OCI-LY7 (cell line): ENCODE results near the gene LPAR1.

Experiments used
- EZH2phosphoT487 ChIP-seq: fragments of 200-600 bp; sonication (generic); IDR thresholded peaks from 2 replicates; pipeline ENCODE4 v1.6.1; 2018; ENCODE audit warnings: low read depth, borderline replicate concordance, mild to moderate bottlenecking, mixed run types, antibody characterized with exemption, low read length, moderate library complexity, mixed read lengths
- TF ChIP-seq, protein P1 (sequence below): fragments of 200-600 bp; sonication (generic); conservative IDR thresholded peaks from 2 replicates; pipeline ENCODE4 v1.5.1; 2014; ENCODE audit warnings: mild to moderate bottlenecking, antibody characterized with exemption, low read length, moderate library complexity, mixed read lengths

DNA sequence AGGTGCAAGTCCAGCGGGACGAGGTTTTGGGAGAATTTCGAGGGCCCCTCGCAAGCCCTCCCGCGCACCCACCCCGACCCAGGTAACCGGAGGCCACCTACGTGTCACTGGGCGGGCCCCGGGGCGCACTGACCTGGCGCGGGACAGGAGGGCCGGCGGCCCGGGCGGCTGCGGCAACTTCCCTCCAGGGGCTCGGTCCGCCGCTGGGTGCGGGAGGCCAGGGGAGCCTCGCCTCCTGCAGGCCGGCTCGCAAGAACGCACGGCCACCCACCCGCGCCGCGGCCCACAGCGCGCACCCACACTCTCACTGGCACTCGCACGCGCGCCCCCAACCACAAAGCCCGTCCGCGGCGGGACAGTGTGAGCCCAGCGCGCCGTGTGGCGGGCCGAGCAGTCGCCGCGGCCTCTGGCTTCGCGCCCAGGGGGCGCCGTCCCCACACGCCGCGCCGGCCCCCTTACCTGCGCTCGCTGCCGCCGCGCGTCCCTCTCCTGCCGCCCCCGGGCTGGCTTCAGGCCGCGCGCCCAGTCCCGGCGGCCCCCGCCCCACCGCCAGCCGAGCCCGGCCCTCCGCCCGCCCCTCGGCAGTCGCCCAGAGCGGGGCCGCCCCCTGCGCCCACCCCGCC is 451 bp downstream of the LPAR1 start:
- TF ChIP-seq, protein P1, sequence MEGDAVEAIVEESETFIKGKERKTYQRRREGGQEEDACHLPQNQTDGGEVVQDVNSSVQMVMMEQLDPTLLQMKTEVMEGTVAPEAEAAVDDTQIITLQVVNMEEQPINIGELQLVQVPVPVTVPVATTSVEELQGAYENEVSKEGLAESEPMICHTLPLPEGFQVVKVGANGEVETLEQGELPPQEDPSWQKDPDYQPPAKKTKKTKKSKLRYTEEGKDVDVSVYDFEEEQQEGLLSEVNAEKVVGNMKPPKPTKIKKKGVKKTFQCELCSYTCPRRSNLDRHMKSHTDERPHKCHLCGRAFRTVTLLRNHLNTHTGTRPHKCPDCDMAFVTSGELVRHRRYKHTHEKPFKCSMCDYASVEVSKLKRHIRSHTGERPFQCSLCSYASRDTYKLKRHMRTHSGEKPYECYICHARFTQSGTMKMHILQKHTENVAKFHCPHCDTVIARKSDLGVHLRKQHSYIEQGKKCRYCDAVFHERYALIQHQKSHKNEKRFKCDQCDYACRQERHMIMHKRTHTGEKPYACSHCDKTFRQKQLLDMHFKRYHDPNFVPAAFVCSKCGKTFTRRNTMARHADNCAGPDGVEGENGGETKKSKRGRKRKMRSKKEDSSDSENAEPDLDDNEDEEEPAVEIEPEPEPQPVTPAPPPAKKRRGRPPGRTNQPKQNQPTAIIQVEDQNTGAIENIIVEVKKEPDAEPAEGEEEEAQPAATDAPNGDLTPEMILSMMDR = no peak
- no peak for TF ChIP-seq EZH2phosphoT487
